IPS-18c (cell line): ENCODE measurements around the gene HLTF.
"Not testable (repeated sequence)": the region's sequence is repeated elsewhere in the genome, so short reads cannot be mapped to it uniquely, and the experiment has no call there.

Experiments used
- H3K4me3 ChIP-seq: 2 replicates; pipeline ENCODE4 v1.7.0; 2013; ENCODE audit warnings: low read depth, mild to moderate bottlenecking, low read length, moderate library complexity; ENCODE audit not compliant: insufficient read depth
- H3K9me3 ChIP-seq: one replicate; pipeline ENCODE4 v1.6.1; 2013; ENCODE audit warnings: mild to moderate bottlenecking, low read length, moderate library complexity; ENCODE audit not compliant: control insufficient read depth, insufficient read depth

The HLTF gene, protein sequence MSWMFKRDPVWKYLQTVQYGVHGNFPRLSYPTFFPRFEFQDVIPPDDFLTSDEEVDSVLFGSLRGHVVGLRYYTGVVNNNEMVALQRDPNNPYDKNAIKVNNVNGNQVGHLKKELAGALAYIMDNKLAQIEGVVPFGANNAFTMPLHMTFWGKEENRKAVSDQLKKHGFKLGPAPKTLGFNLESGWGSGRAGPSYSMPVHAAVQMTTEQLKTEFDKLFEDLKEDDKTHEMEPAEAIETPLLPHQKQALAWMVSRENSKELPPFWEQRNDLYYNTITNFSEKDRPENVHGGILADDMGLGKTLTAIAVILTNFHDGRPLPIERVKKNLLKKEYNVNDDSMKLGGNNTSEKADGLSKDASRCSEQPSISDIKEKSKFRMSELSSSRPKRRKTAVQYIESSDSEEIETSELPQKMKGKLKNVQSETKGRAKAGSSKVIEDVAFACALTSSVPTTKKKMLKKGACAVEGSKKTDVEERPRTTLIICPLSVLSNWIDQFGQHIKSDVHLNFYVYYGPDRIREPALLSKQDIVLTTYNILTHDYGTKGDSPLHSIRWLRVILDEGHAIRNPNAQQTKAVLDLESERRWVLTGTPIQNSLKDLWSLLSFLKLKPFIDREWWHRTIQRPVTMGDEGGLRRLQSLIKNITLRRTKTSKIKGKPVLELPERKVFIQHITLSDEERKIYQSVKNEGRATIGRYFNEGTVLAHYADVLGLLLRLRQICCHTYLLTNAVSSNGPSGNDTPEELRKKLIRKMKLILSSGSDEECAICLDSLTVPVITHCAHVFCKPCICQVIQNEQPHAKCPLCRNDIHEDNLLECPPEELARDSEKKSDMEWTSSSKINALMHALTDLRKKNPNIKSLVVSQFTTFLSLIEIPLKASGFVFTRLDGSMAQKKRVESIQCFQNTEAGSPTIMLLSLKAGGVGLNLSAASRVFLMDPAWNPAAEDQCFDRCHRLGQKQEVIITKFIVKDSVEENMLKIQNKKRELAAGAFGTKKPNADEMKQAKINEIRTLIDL

DNA sequence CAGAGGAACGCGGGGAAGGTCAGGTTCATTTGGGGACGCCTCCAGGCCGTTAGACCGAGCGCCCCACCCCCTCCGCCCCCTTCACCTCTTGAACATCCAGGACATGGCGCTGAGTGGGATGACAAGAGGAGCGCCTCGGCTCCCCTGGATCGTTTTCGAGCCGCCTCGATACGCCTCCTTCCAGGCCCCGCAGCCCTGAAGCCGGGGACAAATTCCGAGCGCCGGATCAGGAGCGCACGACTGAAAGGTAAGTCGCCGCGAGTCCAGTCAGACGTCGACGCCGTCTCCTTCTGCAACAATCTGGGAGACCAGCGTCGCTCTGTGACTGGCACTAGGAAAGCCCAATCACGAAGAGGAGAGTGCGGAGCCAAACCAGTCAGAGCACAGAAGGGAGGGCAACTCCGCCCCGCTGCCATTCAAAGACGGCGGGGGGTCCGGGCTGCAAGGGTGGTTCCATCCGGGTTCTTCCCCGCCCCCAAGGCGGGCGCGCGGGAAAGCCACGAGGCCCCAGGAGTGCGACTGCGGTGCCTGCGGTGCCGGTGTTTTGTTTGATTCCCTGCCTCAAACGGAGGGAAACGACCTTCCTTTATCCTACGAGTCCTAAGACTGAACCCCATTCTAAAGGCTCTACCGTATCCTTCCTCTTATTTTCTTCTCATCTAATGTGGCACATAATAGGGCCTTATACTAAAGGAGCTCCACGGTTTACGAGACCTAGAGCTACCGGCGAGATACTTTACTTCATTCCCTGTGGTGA is at the start of gene HLTF:
TSS of gene HLTF (minus strand) at position 302 of the 757 bp plus-strand sequence. CDS start at position 105, 197 bp downstream.
- Histone ChIP-seq H3K4me3 (peak within 1 kb of the TSS; percentile 79), H3K9me3 (peaks cover 5% of the 10 kb centered on the region)

DNA sequence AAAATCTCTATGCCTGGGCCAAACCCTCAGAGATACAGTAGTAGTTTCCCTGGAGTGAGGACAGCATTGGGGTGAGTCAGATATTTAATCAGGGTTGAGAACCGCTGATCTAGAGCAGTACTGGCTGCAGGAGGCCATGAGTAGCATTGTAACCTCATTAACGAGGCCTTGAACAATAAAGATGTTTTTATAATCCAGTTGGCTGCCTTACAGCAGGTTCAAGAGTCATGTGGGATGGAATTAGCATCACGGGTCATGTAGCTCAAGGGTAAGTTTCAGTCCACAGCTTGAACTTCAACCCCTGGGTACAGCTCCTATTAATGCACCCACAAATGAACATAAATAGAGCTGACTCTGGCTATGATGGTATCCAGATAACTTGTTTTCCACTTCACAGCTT is 48.2 kb upstream of the HLTF start:
- H3K9me3 ChIP-seq = no peaks in the 10 kb centered on the region
- H3K4me3 ChIP-seq = no peak overlapping the region

DNA sequence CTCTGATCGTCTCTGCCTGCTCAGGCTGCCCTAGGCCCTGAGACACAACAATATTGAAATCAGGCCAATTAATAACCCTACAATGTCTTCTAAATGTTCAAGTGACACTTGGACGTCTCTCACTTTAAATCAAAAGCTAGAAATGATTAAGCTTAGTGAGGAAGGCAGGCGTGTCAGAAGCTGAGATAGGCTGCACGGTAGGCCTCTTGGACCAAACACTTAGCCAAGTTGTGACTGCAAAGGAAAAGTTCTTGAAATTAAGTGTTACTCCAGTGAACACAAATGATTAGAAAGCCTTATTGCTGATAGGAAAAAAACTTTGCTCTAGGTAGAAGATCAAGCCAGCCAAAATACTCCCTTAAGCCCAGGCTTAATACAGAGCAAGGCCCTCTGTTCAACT is 45.3 kb upstream of the HLTF start:
- H3K4me3 ChIP-seq = no peak overlapping the region; the same call in 1 of the 2 replicates
- H3K9me3 ChIP-seq = no peaks in the 10 kb centered on the region

DNA sequence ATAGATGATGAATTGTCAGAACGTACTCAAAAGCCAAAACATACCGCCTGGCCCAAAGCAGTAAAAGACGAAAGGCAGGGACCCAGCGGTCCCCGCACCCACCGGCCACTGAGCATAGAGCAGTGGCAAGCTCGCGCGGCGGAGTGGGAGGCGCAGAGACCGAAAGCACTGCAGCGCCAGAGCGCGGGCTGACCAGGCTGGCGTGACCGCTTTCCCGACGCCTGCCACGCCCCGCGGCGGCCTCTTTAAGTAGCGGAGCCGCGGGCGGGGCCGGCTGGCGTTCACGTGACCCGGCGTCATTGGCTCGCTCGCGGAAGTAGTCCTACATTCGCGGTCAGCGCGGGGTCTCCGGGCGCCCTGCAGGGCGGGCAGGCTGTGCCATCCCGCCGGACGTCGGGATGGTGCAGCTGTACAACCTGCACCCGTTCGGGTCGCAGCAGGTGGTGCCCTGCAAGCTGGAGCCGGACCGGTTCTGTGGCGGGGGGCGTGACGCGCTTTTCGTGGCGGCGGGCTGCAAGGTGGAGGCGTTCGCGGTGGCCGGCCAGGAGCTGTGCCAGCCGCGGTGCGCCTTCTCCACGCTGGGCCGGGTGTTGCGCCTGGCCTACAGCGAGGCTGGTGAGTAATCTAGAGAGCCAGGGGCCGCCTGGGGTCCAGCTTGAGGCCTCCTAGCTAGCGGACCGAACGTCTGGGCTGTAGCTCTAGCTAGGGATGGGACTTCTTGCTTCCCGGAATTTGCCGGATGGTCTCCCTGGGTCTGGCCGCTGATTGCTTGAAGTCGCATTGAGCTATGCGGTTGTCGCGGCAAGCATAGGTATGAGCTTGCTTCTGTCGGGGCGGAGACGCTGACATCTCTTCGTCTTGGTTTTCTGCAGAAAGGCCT is 43.2 kb upstream of the HLTF start, which contains the start of gene HPS3:
TSS of gene HPS3 (plus strand) at position 313 of the 880 bp plus-strand sequence. CDS start at position 399, 86 bp downstream.
- no peaks in the 10 kb centered on the region for H3K9me3 ChIP-seq
- H3K4me3 ChIP-seq = peak within 1 kb of the TSS; percentile 98

DNA sequence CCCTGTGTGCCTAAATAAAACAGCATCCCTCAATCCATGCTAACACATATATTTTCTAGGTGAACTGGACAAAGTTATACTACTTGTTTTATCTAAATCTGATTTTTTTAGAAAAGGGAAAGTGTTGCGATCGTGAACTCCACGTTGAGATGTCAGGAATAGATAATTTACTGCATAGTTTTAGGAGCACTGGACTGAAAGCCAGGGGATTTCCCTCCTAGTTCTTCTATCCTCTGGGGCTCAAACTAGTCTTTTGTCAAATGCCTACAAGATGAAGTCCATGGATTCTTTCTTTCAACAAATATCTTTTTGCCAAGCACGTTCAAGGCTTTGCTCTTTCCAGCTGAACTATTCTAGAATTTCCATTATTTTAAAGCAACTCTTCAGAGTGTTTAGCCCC is 42.5 kb upstream of the HLTF start:
- peak overlapping the region; percentile 98; the same call in 1 of the 2 replicates for H3K4me3 ChIP-seq
- no peaks in the 10 kb centered on the region for H3K9me3 ChIP-seq

DNA sequence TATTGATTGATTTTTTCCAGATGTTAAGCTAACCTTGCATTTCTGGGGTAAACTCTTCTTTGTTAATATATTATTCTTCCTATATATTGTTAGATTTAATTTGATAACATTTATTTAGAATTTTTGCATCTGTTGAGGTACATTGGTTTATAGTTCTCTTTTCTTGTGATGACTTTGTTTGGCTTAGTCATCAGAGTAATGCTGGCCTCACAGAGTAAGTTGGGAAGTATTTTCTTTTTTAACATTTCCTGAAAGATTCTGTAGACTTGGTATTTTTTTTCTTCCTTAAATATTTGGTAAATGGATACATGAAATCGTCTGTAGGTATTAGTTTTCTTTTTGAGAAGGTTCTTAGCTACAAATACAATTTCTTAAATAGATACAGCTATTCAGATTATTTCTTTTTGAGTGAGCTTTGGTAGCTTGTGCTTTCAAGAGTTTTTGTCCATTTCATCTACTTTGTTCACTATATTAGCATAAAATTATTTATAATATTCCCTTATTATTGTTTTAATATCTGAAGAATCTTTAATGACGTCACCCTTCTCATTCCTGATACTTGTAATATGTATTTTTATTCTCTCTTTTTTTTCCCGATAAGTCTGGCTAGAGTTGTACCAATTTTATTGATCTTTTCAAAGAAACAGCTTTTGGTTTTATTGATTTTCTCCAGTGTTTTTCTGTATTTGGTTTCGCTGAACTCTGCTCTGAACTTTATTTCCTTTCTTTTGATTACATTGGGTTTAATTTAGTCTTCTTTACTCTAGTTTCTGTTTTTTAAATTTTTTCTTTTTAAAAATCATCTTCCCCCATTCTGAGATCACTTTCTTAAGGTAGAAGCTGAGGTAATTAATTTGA is 36.6 kb upstream of the HLTF start:
- Histone ChIP-seq H3K9me3 (no peaks in the 10 kb centered on the region), H3K4me3 (no peak overlapping the region)

DNA sequence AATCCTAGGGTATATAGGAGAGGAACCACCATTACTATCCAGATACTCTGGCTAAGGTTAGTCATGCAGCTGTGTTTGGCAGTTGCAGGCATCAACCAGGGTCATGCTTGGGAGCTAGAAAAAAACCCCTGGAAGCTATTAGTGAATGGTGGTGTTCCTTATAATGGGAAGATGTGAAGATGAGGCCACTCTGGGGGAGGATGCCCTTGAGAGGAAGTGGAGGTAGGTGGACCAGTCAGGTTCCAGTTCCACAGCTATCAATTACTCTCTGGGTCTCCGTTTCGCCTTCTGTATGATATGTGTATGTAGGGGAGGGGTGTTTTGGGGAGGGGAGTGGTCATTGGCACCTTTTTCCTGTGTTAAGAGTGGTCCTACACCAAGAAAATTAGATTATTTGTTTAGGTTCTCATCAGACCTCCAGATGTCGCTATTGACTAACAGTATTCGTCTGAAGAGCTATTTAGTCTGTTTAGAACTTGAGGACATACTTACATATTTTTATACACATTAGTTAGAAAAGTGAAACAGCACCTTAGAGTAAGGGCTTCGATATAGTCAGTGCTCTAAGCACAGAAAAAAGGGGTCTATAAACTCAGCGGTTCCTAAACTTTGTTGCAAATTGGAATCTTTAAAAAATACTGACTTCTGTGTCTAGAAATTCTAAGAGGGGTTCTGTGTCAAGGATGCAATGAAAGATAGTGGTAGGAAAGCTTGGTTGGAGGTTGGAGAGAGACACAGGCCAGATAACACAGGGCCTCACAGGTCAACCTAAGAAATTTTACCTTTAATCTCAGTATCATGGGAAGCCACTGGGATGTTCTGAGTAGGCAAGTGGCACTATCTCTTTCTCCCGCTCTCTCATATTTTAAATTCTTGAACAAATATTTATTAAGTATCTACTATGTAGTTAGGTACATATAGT is 34.0 kb upstream of the HLTF start:
- Histone ChIP-seq H3K9me3 (no peaks in the 10 kb centered on the region), H3K4me3 (no peak overlapping the region)

DNA sequence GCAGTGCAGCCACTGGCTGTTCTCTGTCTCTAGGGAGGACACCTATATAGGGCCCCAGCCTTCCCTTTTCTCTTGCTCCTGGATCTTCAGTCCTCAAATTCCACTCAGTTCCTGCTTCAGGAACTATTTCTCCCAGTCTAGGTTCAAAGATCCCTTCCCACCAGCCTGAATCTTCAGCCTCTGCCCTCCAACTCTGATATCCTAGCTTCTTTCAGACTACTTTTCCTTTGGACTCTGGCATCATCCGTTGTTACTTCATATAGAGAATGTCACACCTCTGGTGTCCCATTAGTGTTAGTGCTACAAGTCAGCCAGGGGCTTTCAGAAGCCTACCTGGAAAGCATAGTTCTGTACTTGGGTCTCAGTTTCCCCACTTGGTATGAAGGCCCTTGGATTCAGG is 33.1 kb upstream of the HLTF start:
- H3K9me3 ChIP-seq = no peaks in the 10 kb centered on the region
- no peak overlapping the region for H3K4me3 ChIP-seq

DNA sequence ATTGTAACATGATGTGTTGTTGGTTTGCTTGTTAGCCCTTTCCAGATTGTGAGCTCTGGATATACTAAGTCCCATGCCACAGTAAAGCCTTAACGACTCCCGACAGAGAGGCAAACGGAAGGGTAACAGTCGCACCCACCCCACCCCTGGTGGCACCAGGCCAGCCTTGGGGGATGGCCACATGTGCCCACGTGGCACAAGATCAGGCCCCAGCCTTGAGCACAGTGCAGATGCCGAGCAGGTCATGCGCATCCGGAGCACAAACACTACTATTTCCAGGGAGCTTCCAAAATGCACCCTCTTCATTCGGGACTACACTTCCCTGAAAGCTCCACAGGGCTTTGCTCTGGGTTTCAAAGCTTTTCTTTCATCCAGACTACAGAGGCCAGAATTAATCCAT is 32.4 kb upstream of the HLTF start:
- no peak overlapping the region for H3K4me3 ChIP-seq
- H3K9me3 ChIP-seq = no peaks in the 10 kb centered on the region

DNA sequence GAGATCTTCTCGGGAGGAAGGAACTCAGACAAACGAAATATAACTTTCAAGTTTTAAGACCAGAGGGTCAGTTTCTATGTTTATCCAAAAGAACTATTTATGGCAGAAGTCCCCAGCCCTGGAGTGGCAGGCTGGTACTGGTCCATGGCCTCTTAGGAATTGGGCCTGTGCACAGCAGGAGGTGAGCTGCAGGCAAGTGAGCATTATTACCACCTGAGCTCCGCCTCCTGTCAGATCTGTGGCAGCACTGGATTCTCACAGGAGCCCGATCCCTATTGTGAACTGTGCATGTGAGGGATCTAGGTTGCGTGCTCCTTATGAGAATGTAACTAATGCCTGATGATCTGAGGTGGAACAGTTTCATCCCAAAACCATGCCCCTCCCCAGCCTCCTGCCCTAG is 28.8 kb upstream of the HLTF start:
- Histone ChIP-seq H3K4me3 (no peak overlapping the region), H3K9me3 (no peaks in the 10 kb centered on the region)

DNA sequence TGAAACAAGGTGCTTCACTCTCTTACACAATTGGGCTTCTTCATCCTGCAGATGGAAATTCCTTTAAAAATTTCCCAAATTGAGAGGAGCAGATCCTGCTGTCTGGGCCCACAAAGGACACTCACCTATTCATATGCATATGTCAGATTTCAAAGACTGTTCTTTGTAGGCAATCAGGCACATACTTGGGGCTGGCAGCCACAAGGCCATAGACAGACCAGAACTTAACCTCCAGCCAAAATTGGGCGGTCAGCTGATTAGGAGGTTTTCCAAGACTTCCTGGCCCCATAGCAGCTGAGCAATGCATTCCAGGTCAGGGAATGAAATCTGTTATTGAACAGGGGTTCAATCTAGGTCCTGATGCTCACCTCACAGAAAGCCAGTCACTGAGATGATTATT is 28.1 kb upstream of the HLTF start:
- Histone ChIP-seq H3K4me3 (no peak overlapping the region), H3K9me3 (no peaks in the 10 kb centered on the region)

DNA sequence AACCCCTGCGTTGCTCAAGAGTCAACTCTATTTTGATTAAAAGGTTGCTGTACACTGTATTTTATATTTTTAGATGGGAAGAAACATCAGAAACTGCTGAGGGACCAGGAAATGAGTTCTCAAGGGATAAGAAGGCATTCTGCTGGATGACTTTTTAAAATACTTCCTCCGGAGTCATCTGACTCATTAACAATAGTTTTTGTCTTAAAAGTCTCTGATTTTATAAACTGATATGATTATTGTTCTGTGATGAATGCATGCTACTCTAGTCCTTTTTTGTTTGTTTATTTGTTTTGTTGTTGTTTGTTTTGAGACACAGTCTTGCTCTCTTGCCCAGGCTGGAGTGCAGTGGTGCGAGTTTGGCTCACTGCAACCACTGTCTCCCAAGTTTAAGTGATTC is 18.2 kb upstream of the HLTF start:
- H3K4me3 ChIP-seq = no peak overlapping the region
- no peaks in the 10 kb centered on the region for H3K9me3 ChIP-seq

DNA sequence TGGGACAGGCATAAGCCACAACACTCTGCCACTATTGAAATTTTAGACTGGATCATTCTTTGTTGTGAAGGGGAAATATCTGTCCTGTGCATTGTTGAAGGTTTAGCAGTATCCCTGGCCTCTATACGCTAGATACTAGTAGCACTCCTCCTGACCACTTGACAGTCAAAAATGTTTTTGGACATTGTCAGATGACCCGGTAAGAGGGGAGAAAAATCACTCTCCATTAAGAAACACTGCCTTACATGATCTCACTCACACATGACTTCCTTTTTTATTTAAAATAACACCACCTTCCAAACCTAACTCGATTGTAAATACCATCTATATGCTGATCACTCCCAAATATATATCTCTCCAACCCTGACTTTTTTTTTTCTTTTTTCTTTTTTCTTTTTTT is 15.3 kb upstream of the HLTF start:
- H3K4me3 ChIP-seq = no peak overlapping the region
- peaks cover 2% of the 10 kb centered on the region for H3K9me3 ChIP-seq

DNA sequence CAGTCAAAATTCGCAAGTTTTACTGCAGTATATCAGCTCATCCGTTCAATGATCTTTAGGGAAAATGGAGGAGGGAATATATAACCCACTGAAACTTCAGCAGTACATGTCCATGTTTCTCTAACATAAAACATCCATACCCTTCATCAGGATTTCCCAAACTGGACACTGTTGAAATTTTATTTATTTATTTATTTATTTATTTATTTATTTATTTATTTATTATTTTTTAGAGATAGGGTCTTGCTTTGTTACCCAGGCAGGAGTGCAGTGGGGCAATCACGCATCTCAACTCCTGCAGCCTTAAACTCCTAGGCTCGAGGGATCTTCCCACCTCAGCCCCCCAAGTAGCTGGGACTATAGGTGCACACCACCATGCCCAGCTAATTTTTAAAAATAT is 14.8 kb upstream of the HLTF start:
- Histone ChIP-seq H3K9me3 (peaks cover 2% of the 10 kb centered on the region), H3K4me3 (no peak overlapping the region)

DNA sequence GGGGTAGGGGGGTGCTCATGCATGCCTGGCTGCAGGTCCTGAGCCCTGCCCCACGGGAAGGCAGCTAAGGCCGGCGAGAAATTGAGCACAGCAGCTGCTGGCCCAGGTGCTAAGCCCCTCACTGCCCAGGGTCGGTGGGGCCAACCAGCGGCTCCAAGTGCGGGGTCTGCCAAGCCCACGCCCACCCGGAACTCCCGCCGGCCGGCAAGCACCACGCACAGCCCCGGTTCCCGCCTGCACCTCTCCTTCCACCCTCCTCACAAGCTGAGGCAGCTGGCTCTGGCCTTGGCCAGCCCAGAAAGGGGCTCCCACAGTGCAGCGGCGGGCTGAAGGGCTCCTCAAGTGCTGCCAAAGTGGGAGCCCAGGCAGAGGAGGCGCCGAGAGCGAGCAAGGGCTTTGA is 11.7 kb upstream of the HLTF start:
- not testable (repeated sequence) for H3K9me3 ChIP-seq, H3K4me3 ChIP-seq
